Uterus (tissue), 2 donors: ENCODE measurements around the gene TMEM95.

Experiments used
- POLR2A ChIP-seq, 2 donors: fragments of 450-650 bp; IDR thresholded peaks; one replicate each; pipeline ENCODE4 v1.6.1; 2016; ENCODE audit warnings: antibody characterized with exemption in 2 of 2, mild to moderate bottlenecking in 1 of 2, moderate library complexity in 1 of 2
- TF ChIP-seq, protein P1 (sequence below), 4 experiments: fragments of 200-600 bp in 2 of 4; fragments of 450-650 bp in 2 of 4; sonication (generic) in 2 of 4; IDR thresholded peaks; one replicate each; pipeline ENCODE4 v1.5.1; 2016 to 2019; ENCODE audit warnings: antibody characterized with exemption in 4 of 4, mild to moderate bottlenecking in 2 of 4, moderate library complexity in 1 of 4

DNA sequence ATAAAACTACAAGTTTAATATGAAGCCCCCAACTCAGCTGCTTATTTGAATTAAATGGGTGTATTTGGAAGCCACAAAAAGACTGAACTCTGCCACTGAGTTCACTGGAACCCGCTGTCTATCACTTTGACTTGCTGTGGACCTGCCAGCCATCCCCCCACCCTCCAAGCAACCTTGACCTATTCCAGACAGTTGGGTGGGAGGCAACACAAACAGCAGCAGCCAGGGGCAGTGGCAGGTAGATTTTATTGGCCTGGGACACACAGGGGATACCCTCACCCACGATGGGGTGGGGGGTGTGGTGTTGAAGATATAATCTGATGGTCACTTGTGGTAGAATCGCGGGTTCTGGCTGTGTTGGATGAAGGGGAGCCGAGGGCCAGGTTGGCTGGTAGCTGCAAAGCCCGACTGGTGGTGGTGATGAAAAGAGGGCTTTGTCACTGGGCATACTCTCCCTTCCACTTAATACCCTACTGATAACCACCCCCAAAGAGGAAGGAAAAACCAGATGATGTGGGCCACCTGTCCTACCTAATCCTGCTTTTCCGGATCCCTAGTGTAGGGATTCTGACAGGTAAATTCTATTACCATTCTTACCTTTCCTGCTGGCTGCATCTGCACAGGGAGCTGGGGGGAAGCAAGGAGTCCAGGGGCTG, 42.4 kb upstream of the TMEM95 start:
- TF ChIP-seq POLR2A (IDR thresholded peaks at IDR 0.05): no peak
- TF ChIP-seq, protein P1, sequence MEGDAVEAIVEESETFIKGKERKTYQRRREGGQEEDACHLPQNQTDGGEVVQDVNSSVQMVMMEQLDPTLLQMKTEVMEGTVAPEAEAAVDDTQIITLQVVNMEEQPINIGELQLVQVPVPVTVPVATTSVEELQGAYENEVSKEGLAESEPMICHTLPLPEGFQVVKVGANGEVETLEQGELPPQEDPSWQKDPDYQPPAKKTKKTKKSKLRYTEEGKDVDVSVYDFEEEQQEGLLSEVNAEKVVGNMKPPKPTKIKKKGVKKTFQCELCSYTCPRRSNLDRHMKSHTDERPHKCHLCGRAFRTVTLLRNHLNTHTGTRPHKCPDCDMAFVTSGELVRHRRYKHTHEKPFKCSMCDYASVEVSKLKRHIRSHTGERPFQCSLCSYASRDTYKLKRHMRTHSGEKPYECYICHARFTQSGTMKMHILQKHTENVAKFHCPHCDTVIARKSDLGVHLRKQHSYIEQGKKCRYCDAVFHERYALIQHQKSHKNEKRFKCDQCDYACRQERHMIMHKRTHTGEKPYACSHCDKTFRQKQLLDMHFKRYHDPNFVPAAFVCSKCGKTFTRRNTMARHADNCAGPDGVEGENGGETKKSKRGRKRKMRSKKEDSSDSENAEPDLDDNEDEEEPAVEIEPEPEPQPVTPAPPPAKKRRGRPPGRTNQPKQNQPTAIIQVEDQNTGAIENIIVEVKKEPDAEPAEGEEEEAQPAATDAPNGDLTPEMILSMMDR (IDR thresholded peaks at IDR 0.05): no peak
